22Rv1 (cell line): ENCODE results near the gene CFAP73.

ENCODE experiments used
- H3K27ac ChIP-seq: fragments of 450-650 bp; 2 replicates; pipeline ENCODE4 v1.5.1; 2017
- ZFX ChIP-seq: fragments of 450-650 bp; IDR thresholded peaks from 2 replicates; pipeline ENCODE4 v1.6.1; 2017; ENCODE audit warnings: antibody characterized with exemption, borderline replicate concordance
- TF ChIP-seq, protein P1 (sequence below): fragments of 450-650 bp; IDR thresholded peaks from 2 replicates; pipeline ENCODE4 v1.5.1; 2017; ENCODE audit warnings: mild to moderate bottlenecking

CFAP73 gene

DNA sequence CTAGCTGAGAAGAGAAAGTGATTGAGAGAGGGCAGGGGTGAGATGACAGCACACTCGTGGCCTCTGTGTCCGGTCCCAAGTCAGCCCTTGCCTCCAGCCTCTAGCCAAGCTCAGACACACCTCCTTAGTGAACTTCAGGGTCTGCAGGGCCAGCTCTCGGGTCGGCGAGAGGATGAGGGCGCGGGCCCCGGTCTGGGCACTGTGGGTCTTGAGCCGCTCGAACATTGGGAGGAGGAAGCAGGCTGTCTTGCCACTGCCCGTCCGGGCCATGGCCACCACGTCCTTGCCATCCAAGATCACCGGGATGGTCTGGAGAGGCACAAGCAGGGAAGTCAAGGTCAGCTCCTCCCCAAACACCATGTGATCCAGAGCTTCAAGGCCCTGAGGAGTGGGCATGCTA lies 29.5 kb downstream of the CFAP73 start:
- TF ChIP-seq ZFX, result no peak
- TF ChIP-seq, protein P1, sequence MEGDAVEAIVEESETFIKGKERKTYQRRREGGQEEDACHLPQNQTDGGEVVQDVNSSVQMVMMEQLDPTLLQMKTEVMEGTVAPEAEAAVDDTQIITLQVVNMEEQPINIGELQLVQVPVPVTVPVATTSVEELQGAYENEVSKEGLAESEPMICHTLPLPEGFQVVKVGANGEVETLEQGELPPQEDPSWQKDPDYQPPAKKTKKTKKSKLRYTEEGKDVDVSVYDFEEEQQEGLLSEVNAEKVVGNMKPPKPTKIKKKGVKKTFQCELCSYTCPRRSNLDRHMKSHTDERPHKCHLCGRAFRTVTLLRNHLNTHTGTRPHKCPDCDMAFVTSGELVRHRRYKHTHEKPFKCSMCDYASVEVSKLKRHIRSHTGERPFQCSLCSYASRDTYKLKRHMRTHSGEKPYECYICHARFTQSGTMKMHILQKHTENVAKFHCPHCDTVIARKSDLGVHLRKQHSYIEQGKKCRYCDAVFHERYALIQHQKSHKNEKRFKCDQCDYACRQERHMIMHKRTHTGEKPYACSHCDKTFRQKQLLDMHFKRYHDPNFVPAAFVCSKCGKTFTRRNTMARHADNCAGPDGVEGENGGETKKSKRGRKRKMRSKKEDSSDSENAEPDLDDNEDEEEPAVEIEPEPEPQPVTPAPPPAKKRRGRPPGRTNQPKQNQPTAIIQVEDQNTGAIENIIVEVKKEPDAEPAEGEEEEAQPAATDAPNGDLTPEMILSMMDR, result no peak
- H3K27ac ChIP-seq, result no peak overlapping the region

DNA sequence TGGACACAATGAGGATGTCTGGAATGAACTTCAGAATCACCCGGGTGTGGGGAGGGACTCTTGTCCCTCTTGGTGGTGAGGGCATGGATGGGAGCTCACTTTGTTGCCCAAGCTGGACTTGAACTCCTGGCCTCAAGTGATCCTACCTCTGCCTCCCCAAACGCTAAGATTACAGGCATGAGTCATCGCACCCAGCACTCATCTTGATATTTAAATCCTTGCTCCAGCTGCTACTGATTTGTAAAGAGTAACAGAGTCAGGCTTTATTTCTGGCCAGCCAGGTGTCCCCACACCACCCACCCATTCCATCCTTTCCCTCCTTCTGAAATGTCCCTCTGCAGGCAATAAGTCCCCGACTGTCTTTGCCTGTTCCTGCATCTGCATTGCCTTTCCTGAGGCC lies 30.8 kb downstream of the CFAP73 start:
- TF ChIP-seq, protein P1, result no peak
- H3K27ac ChIP-seq, result no peak overlapping the region

DNA sequence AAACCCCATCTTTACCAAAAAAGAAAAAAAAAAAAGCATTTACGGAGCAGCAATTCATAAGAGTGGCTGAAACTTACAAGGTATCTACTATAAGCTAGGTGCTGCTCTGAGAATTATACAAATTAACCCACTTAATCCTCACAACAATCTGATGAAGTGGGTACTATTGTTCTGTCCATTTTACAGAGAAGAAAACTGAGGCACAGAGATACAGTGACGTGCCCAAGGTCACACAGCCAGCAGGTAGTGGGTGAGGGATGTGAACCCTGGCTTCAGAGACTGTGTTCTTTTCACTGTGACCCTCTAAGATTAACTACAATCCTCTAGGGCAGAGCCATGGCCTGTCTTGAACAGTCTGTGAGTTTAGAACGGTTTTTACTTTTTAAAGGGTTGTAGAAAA lies 32.5 kb downstream of the CFAP73 start:
- no peak overlapping the region for H3K27ac ChIP-seq
- TF ChIP-seq, protein P1, result no peak
- no peak for TF ChIP-seq ZFX

DNA sequence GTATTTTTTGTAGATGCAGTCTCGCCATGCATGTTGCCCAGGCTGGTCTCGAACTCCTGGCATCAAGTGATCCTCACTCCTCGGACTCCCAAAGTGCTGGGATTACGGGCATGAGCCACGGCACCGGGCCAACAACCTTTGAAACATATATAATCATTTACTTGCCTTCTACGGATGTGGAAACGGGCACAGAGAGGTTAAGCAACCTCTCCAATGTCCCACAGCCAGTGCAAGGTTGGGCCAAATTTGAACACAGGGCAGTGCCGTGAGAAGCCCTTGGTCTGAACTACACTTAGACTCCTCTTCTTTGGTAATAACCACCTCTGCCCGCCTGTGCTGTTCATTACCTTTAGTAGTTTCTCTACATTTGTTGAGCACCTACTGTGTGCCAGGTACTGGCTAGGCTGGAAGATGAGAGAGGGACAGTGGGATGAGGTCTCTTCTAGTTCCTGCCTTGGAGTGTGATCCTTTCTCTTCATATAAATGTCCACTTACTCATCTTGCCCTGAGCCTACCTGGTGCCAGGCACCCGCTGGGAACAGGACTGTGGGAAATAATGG lies 33.6 kb downstream of the CFAP73 start:
- H3K27ac ChIP-seq, result no peak overlapping the region
- TF ChIP-seq, protein P1, result no peak
- no peak for TF ChIP-seq ZFX

DNA sequence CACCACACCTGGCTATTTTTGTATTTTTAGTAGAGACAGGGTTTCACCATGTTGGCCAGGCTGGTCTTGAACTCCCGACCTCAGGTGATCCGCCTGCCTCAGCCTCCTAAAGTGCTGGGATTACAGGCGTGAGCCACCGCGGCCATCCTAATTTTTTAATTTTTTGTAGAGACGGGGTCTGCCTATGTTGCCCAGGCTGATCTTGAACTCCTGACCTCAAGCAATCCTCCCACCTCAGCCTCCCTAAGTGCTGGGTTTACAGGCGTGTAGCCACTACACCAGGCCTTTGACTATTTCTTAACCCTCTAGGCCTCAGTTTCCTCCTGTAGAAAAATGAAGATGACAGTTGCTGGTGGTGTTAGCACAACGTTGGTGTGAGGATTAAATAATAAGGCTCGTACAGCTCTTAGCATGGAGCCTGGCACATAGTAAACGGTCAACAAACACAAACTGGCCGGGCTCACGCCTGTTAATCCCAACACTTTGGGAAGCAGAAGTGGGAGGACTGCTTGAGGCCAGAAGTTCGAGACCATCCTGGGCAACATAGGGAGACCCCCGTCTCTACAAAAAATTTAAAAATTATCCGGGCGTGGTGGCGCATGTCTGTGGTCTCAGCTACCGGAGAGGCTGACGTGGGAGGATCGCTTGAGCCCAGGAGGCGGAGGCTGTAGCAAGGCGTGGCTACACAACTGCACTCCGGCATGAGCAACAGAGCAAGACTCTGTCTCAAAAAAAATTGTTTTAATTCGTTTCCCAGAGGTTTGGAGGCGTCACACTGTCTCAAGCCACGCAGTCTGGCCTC lies 34.8 kb downstream of the CFAP73 start:
- H3K27ac ChIP-seq, result peak overlapping the region; percentile 91
- TF ChIP-seq, protein P1, result no peak
- no peak for TF ChIP-seq ZFX

DNA sequence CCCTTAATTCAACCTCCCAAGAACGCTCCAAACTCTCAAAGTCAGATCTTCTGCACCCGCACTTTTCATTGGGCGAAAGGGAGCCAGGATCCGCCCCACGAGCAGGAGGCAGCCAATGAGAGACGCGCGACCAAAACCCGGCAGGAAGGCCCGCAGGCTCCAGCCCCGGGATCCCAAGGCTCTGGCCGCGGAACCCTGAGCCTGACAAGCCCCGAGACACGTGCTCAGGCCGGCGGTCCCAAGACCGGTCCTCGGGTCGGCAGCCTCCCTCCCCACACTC lies 35.3 kb downstream of the CFAP73 start:
- no peak; the same call in 1 of the 2 replicates for TF ChIP-seq ZFX
- TF ChIP-seq, protein P1, result no peak
- H3K27ac ChIP-seq, result peak overlapping the region; percentile 91

DNA sequence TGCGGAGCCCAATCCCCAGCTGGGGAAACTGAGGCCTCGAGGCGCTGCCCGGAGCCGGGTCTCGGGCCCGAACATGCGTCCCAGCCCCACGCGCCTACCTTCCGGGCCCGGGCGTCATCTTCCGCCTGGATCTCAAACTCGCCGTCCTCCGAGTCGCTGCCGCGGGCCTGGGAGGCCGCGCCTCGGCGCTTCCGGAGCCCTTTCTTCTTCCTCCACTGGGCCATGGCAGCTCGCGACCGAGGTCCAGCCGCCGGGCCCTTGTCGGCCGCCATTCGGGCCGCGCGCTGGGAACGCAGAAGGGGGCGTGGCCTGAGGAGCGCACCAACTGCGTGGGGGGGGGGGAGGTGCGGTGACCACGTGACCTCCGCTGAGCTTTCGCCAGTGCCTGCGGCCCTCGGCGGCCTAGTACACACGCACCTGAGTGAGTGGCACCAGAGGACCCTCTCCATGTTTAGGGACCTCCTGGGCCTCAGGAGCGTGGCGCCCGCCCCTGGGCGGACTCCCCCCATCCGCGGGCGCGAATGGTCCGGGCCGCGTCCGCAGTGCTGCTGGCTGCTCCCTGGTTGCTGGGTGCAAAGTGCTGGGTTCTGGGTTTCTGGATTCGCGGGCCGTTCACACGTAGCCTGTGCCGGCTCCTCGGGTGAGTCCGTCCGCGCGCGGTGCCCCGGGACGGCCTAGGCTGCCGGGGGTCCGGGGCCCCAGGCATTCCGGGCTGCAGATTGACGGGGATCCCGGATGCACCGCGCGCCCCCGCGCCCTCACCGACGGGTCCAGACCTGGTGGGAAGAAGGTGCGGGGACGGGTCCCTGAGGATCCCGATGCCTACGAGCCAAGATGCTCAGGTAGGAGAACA lies 35.9 kb downstream of the CFAP73 start, which contains the start of the genes DDX54 and RITA1:
TSS of gene DDX54 (minus strand) at position 299 of the 853 bp plus-strand sequence. CDS start at position 272, 27 bp downstream.
TSS of gene RITA1 (plus strand) at position 542 of the 853 bp plus-strand sequence. CDS start 1,026 bp downstream, outside the sequence.
- TF ChIP-seq, protein P1, result no peak
- TF ChIP-seq ZFX, result 0 out of 2 replicates have a peak, but pooled peaks have one; percentile 79
- peak within 1 kb of the TSS; percentile 91 for H3K27ac ChIP-seq
